Breast epithelium (tissue), 3 donors: ENCODE data around the gene FHIT.

Experiments
- CTCF ChIP-seq, 3 donors: fragments of 450-650 bp; IDR thresholded peaks; one replicate each; pipeline ENCODE4 v1.5.1; 2016 to 2017; ENCODE audit warnings: antibody characterized with exemption in 3 of 3, mild to moderate bottlenecking in 3 of 3, moderate library complexity in 3 of 3
- POLR2A ChIP-seq: fragments of 450-650 bp; IDR thresholded peaks from one replicate; pipeline ENCODE4 v1.6.1; 2016; ENCODE audit warnings: antibody characterized with exemption, mild to moderate bottlenecking, moderate library complexity
- POLR2AphosphoS5 ChIP-seq, 3 donors: sonication (generic); formaldehyde crosslinking; IDR thresholded peaks; one replicate each; pipeline ENCODE4 v1.6.1; 2017; ENCODE audit warnings: antibody characterized with exemption in 3 of 3

GRCh38 chr3:59766200-59766872, 1484.9 kb downstream of the FHIT start:
- TF ChIP-seq CTCF (IDR thresholded peaks at IDR 0.05) (no peak), POLR2A (no peak), POLR2AphosphoS5 (IDR thresholded peaks at IDR 0.05) (peak in 2 of 3 donors; percentile 51 to 63)
